Measurements from ENCODE around the gene PPFIBP1. TPM values are rescaled to one million over a fixed set of nuclear protein-coding genes. Genes with fewer than 3 reads are reported as not detected.
"Not testable (repeated sequence)": the region's sequence is repeated elsewhere in the genome, so short reads cannot be mapped to it uniquely, and the experiment has no call there.

Gene PPFIBP1
- total and polyA plus RNA-seq, 2 experiments from 2014 or later, result 23.5 to 30.9 TPM

- Histone ChIP-seq H3K27ac (no peak overlapping the region), H3K4me1 (ENCODE audit: low read depth) (peaks cover 15% of the 10 kb centered on the region)
Measured at GRCh38 chr12:27620121-27620520, 96.1 kb downstream of the PPFIBP1 start.

GRCh38 chr12:27622436-27623195 lies 98.6 kb downstream of the PPFIBP1 start:
- H3K27ac ChIP-seq, result no peak overlapping the region
- H3K27me3 ChIP-seq, result no peaks in the 10 kb centered on the region
- H3K9me3 ChIP-seq (ENCODE audit: low read depth), result no peaks in the 10 kb centered on the region
- H3K4me1 ChIP-seq (ENCODE audit: low read depth), result no peaks in the 10 kb centered on the region
- no peak for DNase-seq (ENCODE audit: low read depth in 1 of 2, low spot score in 1 of 2)
- no peaks in the 10 kb centered on the region for H3K36me3 ChIP-seq
- TF ChIP-seq, protein P1, sequence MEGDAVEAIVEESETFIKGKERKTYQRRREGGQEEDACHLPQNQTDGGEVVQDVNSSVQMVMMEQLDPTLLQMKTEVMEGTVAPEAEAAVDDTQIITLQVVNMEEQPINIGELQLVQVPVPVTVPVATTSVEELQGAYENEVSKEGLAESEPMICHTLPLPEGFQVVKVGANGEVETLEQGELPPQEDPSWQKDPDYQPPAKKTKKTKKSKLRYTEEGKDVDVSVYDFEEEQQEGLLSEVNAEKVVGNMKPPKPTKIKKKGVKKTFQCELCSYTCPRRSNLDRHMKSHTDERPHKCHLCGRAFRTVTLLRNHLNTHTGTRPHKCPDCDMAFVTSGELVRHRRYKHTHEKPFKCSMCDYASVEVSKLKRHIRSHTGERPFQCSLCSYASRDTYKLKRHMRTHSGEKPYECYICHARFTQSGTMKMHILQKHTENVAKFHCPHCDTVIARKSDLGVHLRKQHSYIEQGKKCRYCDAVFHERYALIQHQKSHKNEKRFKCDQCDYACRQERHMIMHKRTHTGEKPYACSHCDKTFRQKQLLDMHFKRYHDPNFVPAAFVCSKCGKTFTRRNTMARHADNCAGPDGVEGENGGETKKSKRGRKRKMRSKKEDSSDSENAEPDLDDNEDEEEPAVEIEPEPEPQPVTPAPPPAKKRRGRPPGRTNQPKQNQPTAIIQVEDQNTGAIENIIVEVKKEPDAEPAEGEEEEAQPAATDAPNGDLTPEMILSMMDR (IDR thresholded peaks at IDR 0.05; ENCODE audit: low read depth, low read length), result no peak
- H3K4me3 ChIP-seq, result no peak overlapping the region

More at GRCh38 chr12:27620121-27620520, 96.1 kb downstream of the PPFIBP1 start:
- Histone ChIP-seq H3K27me3 (no peaks in the 10 kb centered on the region), H3K36me3 (no peaks in the 10 kb centered on the region), H3K4me3 (no peak overlapping the region), H3K9me3 (ENCODE audit: low read depth) (no peaks in the 10 kb centered on the region)
- DNase-seq (ENCODE audit: low read depth in 1 of 2, low spot score in 1 of 2), result no peak
- TF ChIP-seq, protein P1 (IDR thresholded peaks at IDR 0.05; ENCODE audit: low read depth, low read length), result no peak

GRCh38 chr12:27623645-27624044 lies 99.6 kb downstream of the PPFIBP1 start:
- TF ChIP-seq, protein P1 (IDR thresholded peaks at IDR 0.05; ENCODE audit: low read depth, low read length), result no peak
- Histone ChIP-seq H3K27ac (no peak overlapping the region), H3K9me3 (ENCODE audit: low read depth) (no peaks in the 10 kb centered on the region), H3K4me3 (no peak overlapping the region), H3K4me1 (ENCODE audit: low read depth) (no peaks in the 10 kb centered on the region), H3K27me3 (no peaks in the 10 kb centered on the region), H3K36me3 (no peaks in the 10 kb centered on the region)
- DNase-seq (ENCODE audit: low read depth in 1 of 2, low spot score in 1 of 2), result peak in 1 of 2 donors; percentile 33

- H3K4me1 ChIP-seq (ENCODE audit: low read depth), result no peaks in the 10 kb centered on the region
- H3K4me3 ChIP-seq, result no peak overlapping the region
- H3K27me3 ChIP-seq, result no peaks in the 10 kb centered on the region
- no peak overlapping the region for H3K27ac ChIP-seq
- no peaks in the 10 kb centered on the region for H3K9me3 ChIP-seq (ENCODE audit: low read depth)
- TF ChIP-seq, protein P1 (IDR thresholded peaks at IDR 0.05; ENCODE audit: low read depth, low read length), result no peak
- H3K36me3 ChIP-seq, result no peaks in the 10 kb centered on the region
- no peak for DNase-seq (ENCODE audit: low read depth in 1 of 2, low spot score in 1 of 2)
Measured at GRCh38 chr12:27624586-27624985, 100.6 kb downstream of the PPFIBP1 start.

DNA sequence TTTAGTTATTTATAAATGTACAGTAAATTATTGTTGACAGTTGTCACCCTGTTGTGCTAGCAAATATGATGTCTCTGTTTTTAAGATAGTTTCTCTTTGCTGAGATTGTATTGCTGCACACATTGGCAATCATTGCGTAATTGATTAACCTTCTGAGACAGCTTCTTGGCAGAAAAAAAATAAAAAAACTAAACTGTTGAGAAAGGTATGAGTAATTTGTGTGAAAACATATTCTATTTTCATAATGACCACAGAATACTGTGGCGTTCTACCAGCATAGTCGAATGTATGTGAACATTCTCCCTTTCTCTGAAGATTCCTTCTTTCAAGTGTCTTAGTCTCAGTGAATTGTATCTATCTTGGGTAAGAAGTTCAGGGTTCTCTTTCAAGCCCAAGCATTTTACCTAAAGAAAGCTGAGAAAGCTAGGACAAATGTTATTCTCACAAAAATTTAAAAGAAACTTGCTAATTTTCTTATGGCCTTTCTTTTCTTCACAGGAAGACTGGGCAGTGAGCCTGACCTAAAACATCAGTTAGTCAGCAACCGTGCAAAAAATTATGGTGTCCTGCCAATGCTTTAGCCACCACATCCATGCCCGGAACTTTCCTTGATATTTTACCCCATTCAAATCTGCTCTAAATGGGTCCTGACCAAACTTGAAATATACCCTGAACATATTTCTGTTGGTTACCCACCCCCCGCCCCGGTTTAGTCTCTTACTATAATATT lies 103.3 kb downstream of the PPFIBP1 start:
- H3K4me3 ChIP-seq, result no peak overlapping the region
- H3K36me3 ChIP-seq, result no peaks in the 10 kb centered on the region
- no peak overlapping the region for H3K27ac ChIP-seq
- no peaks in the 10 kb centered on the region for H3K27me3 ChIP-seq
- TF ChIP-seq, protein P1 (IDR thresholded peaks at IDR 0.05; ENCODE audit: low read depth, low read length), result no peak
- H3K9me3 ChIP-seq (ENCODE audit: low read depth), result no peaks in the 10 kb centered on the region
- peak in 1 of 2 donors; percentile 84 for DNase-seq (ENCODE audit: low read depth in 1 of 2, low spot score in 1 of 2)
- H3K4me1 ChIP-seq (ENCODE audit: low read depth), result no peaks in the 10 kb centered on the region

GRCh38 chr12:27627853-27628469 lies 104.0 kb downstream of the PPFIBP1 start:
- not testable (repeated sequence) for H3K4me1 ChIP-seq (ENCODE audit: low read depth); H3K4me3 ChIP-seq; H3K27me3 ChIP-seq; H3K27ac ChIP-seq; DNase-seq (ENCODE audit: low read depth in 1 of 2, low spot score in 1 of 2); H3K9me3 ChIP-seq (ENCODE audit: low read depth); H3K36me3 ChIP-seq

DNA sequence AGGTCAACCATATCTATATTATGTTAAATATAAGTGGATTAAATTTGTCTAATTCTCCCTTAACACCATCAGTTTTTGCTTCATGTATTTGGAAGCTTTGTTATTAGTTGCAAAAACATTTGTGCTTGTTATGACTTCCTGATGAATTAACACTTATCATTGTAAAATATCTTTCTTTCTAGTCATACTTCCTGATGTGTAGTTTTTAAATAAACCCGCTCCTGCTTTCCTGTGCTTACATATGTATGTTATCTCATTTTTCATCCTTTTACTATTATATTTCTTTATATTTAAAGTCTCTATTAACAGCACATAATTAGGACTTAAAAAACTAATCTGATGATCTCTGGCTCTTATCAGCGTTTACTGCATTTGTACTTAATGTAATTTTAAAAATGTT lies 106.2 kb downstream of the PPFIBP1 start:
- not testable (repeated sequence) for DNase-seq (ENCODE audit: low read depth in 1 of 2, low spot score in 1 of 2)

More for the DNA sequence above, 106.2 kb downstream of the PPFIBP1 start:
- H3K4me3 ChIP-seq; H3K27me3 ChIP-seq; H3K9me3 ChIP-seq (ENCODE audit: low read depth); H3K27ac ChIP-seq; H3K4me1 ChIP-seq (ENCODE audit: low read depth); H3K36me3 ChIP-seq: not testable (repeated sequence)

Measured in cardiac muscle cell (in vitro differentiated cells and primary cell).